DMS53 (cell line): ENCODE data around the gene ABCA10.
A peak's percentile ranks its signal among the peaks of the same experiment; 100 is the strongest.
"Not testable (repeated sequence)": the region's sequence is repeated elsewhere in the genome, so short reads cannot be mapped to it uniquely, and the experiment has no call there.

Experiments
- DNase-seq: peaks from one replicate; lab custom pipeline; 2025; lab: John Stamatoyannopoulos, UW

The ABCA10 gene

GRCh38 chr17:69228576-69228975 is at the start of gene ABCA10:
ABCA10 (minus strand) TSS chr17:69228824; CDS start chr17:69225358, 3,466 bp downstream.
- no peak for DNase-seq

- DNase-seq, result not testable (repeated sequence)
These were observed 47.7 kb upstream of the ABCA10 start for GRCh38 chr17:69276279-69276678.

- DNase-seq, result no peak
These were observed 47.1 kb upstream of the ABCA10 start for GRCh38 chr17:69275751-69276150.

- no peak for DNase-seq
These were observed 42.4 kb upstream of the ABCA10 start for GRCh38 chr17:69271023-69271422.

GRCh38 chr17:69269131-69269998 is 40.7 kb upstream of the ABCA10 start:
- no peak for DNase-seq

- no peak for DNase-seq
These were observed 40.0 kb upstream of the ABCA10 start for GRCh38 chr17:69268543-69269014.

GRCh38 chr17:69267219-69267618 is 38.6 kb upstream of the ABCA10 start:
- no peak for DNase-seq

- DNase-seq, result no peak
These were observed 37.2 kb upstream of the ABCA10 start for GRCh38 chr17:69265873-69266272.

GRCh38 chr17:69254187-69254586 is 25.6 kb upstream of the ABCA10 start:
- no peak for DNase-seq

- no peak for DNase-seq
These were observed 22.0 kb upstream of the ABCA10 start for GRCh38 chr17:69250641-69251040.

- DNase-seq, result peak; percentile 69
These were observed 18.2 kb upstream of the ABCA10 start for GRCh38 chr17:69246726-69247375.

- peak; percentile 15 for DNase-seq
These were observed 17.6 kb upstream of the ABCA10 start for GRCh38 chr17:69246202-69246601.

GRCh38 chr17:69245617-69246016 is 17.0 kb upstream of the ABCA10 start:
- no peak for DNase-seq

GRCh38 chr17:69239611-69240600 is 11.3 kb upstream of the ABCA10 start:
- no peak for DNase-seq

GRCh38 chr17:69236946-69237345 is 8.3 kb upstream of the ABCA10 start:
- no peak for DNase-seq

- no peak for DNase-seq
These were observed 7.8 kb upstream of the ABCA10 start for GRCh38 chr17:69236464-69236863.

- DNase-seq, result peak; percentile 91
These were observed 6.9 kb upstream of the ABCA10 start for GRCh38 chr17:69235338-69236058.

GRCh38 chr17:69232650-69233049 is 4.0 kb upstream of the ABCA10 start:
- DNase-seq, result no peak

- DNase-seq, result no peak
These were observed 2.9 kb upstream of the ABCA10 start for GRCh38 chr17:69231521-69231920.

- no peak for DNase-seq
These were observed 2.3 kb upstream of the ABCA10 start for GRCh38 chr17:69230939-69231338.

- no peak for DNase-seq
These were observed 606 bp downstream of the ABCA10 start for GRCh38 chr17:69228018-69228417.
